HG02970 (cell line): ENCODE results near the gene CAMK2D.
"Not testable (repeated sequence)": the region's sequence is repeated elsewhere in the genome, so short reads cannot be mapped to it uniquely, and the experiment has no call there.

ENCODE experiments used
- ATAC-seq: cut with Tn5 transposase; IDR thresholded peaks from one replicate; pipeline ENCODE4 v1.9.1; 2021; ENCODE audit warnings: mild to moderate bottlenecking, moderate library complexity, moderate number of reproducible peaks; ENCODE audit not compliant: unreplicated experiment, low FRiP score

The CAMK2D gene

GRCh38 chr4:113689394-113689793 is 72.1 kb downstream of the CAMK2D start:
- ATAC-seq = no peak

- ATAC-seq = no peak
Measured at GRCh38 chr4:113687067-113687718, 74.3 kb downstream of the CAMK2D start.

- ATAC-seq = not testable (repeated sequence)
Measured at GRCh38 chr4:113685157-113685556, 76.4 kb downstream of the CAMK2D start.

GRCh38 chr4:113684534-113685091 is 76.9 kb downstream of the CAMK2D start:
- no peak for ATAC-seq

- ATAC-seq = peak; percentile 99
Measured at GRCh38 chr4:113682730-113683537, 78.6 kb downstream of the CAMK2D start.

- ATAC-seq = no peak
Measured at GRCh38 chr4:113678641-113679040, 82.9 kb downstream of the CAMK2D start.

- no peak for ATAC-seq
Measured at GRCh38 chr4:113677325-113677724, 84.2 kb downstream of the CAMK2D start.

- no peak for ATAC-seq
Measured at GRCh38 chr4:113675731-113676697, 85.5 kb downstream of the CAMK2D start.

GRCh38 chr4:113674733-113675132 is 86.8 kb downstream of the CAMK2D start:
- ATAC-seq = no peak

GRCh38 chr4:113674251-113674650 is 87.3 kb downstream of the CAMK2D start:
- no peak for ATAC-seq

GRCh38 chr4:113673450-113673849 is 88.1 kb downstream of the CAMK2D start:
- no peak for ATAC-seq

GRCh38 chr4:113666386-113667114 is 95.0 kb downstream of the CAMK2D start:
- ATAC-seq = no peak

GRCh38 chr4:113665036-113665435 is 96.5 kb downstream of the CAMK2D start:
- ATAC-seq = no peak

GRCh38 chr4:113662581-113662980 is 99.0 kb downstream of the CAMK2D start:
- no peak for ATAC-seq

GRCh38 chr4:113659127-113659526 is 102.4 kb downstream of the CAMK2D start:
- ATAC-seq = no peak

- no peak for ATAC-seq
Measured at GRCh38 chr4:113657586-113658233, 103.8 kb downstream of the CAMK2D start.

- no peak for ATAC-seq
Measured at GRCh38 chr4:113653871-113654270, 107.7 kb downstream of the CAMK2D start.

GRCh38 chr4:113646442-113646822 is 115.1 kb downstream of the CAMK2D start:
- no peak for ATAC-seq

GRCh38 chr4:113645771-113646441 is 115.6 kb downstream of the CAMK2D start:
- no peak for ATAC-seq
